Activated T-helper 1 cell treated with Interleukin-2 at 50 U/mL for 16 hours (primary cell): Measurements from ENCODE around the gene TMCC1.
"Not testable (repeated sequence)": the region's sequence is repeated elsewhere in the genome, so short reads cannot be mapped to it uniquely, and the experiment has no call there.

Experiments
- DNase-seq: peaks from one replicate; pipeline ENCODE4 v3.0.0-alpha.2; 2020; ENCODE audit warnings: low read depth

The TMCC1 gene

DNA sequence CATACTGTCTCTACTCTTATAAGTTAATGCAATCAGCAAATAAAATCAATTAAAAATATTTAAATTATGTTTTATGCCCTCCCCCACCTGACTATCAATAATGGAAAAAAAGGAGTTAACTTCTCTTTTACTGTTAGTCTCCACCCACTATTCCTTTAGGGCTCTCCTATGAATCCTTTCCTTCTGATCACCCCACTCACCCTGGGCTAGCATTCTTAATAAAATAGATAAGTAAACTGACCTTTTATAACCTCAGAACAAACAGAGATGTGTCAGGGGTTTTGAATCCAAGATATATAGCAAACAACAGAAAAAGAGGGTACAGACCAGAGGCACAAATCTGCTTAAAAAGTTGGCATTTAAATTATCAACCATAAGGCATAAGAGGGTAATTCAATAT, 171.0 kb downstream of the TMCC1 start:
- no peak for DNase-seq

DNA sequence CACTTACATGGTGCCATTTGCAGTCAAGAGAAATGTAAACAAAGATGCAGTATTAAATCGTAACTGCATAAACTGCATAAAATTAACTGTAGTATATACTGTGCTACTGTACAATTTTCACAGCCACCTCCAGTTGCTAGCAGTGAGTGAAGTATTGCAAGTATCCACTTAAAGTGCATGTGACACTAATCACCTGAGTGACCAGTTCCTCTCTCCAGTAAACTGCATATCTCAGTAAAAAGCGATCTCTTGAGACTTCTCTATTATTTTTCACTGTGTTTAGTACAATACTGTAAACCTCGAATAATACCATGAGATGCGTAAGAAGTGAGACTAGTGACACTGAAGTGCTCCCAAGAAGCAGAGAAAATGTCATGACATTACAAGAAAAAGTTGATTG, 175.3 kb downstream of the TMCC1 start:
- no peak for DNase-seq

DNA sequence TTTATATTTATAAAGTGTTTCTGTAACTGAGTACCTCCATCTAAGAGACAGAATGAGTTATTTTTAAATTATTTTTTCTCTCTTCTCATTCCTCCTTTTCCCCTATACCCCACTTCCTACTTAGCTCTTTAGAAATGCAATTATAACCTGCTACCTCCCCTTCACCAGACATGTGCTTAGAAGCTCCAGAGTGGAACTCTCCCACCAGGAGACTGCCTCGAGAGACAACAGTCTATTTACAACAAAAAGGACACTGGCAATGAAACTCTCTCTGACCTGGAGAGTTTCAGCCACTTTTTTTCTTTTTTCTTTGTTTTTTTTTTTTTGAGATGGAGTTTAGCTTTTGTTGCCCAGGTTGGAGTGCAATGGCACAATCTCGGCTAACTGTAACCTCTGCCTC, 177.7 kb downstream of the TMCC1 start:
- no peak for DNase-seq

DNA sequence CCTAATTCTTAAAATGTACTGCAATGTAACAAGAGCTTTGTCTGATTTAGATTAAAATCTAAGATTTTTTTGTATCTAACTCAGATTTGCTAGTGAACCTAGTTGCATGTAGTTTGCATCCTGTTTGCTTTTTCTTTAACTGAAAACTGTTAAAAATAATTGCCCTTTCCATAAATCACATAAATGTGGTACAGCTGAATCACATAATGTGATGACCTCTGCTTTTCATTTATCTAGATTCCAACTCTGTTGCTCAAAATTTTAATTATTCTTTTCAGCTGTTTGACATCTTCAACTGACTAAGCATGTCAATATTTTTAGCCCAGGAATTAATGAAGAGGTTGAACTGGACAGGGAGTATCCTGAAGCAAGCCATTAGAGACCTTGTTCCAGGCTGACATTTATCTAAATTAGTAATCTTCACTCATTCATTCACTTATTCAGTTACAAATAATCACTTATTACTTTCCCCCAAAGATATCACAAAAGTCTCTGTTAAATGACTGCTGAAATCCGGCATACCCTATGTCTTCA, 185.1 kb downstream of the TMCC1 start:
- no peak for DNase-seq

DNA sequence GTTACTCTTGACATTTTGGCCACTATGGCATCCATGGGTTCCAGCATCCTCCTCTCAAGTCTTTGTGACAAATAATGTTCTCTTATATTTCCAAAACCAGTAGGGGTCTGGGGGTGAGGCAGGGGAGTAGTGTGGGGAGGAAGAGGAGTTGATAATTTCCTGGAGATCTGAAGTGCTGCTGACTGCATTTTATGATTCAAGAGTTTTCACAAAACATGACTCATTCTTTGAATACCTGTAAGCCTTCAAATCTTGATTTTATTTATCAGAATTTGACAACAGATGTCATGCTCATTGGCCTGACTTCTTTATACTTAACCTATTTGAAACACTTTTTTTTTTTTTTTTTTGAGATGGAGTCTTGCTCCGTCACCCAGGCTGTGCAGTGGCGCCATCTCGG, 188.2 kb downstream of the TMCC1 start:
- no peak for DNase-seq

DNA sequence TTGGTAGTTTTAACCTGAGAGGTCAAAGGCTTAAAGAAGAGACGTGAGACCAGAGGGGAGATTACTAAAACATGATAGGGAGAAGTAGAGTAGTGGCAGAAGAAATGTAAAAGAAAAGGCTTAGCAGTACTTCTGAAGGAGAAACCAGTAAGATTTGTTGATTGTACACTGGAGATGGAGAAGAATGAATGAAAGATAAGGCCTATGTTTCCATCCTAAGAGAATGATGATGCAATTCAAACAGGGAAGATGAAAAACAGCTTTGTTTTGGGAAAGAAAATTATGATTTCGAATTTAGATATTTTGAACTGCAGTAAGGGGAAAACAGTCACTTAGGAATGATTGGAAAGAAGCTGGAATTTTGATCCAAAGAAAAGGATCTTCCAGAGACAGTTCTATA, 189.6 kb downstream of the TMCC1 start:
- no peak for DNase-seq

DNA sequence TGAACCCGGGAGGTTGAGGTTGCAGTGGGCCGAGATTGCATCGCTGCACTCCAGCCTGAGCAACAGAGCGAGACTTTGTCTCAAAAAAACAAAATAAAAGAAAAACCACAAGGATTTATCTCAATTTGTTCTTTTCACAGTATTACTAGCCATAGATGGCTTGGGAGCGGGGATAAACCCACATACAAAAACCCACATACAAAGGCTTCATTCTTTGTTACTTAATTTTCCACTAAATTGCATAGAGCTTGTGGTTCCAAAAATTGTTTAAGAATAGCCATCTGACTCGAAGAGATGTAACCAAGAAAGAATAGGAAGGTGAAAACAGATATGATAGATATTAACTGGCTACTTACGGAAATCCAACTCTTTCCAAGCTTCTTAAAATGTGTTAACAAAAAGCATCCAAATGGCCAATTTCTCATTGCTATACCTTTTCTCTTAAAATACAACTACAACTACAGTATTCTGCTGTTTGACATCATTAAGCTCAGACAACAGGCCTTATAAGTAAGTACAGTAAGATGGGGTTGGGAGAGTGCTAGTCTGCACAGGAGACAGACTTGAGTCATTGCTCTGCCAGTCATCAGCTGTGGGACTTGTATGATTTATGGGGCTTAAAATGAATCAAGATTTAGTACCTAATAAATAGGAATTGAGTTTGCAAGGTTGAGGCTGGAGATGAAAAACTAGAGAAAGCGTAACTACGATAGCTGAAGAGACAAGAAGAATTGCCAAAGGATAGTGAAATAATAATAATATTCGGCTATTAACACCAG, 190.4 kb downstream of the TMCC1 start:
- no peak for DNase-seq

DNA sequence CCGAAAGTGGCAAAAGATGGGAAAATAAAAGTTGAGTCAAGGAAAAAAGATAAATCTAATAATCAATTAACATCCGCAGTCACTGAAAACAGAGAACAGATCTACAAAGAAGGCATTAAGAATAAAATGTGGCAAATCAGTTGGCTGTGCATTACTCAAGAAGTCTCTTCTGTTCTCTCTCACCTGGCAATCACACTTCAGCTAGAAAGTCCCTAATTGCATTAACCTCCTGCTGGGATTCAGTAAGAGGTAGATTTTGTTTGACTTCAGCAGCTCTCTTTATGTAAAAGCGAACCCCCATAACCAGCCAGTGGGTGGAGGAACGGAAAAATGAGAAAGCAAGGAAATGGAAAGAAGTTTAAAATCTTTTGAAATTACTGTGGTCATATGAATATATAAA, 192.3 kb downstream of the TMCC1 start:
- no peak for DNase-seq

DNA sequence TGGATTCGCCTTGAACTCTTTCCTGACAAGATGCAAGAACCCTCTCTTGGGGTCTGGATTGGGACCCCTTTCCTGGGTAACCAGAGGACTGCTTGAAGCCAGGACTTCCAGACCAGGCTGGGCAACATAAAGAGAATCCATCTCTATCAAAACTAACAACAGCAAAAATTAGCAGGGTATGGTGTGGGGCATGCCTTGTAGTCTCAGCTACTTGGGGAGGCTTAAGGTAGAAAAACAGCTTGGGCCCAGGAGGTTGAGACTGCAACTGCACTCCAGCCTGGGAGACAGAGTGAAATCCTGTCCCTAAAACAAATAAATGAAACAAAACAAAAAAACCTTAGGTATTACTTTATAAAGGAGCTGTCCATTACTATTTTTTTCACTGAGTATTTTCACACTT, 193.9 kb downstream of the TMCC1 start:
- no peak for DNase-seq

DNA sequence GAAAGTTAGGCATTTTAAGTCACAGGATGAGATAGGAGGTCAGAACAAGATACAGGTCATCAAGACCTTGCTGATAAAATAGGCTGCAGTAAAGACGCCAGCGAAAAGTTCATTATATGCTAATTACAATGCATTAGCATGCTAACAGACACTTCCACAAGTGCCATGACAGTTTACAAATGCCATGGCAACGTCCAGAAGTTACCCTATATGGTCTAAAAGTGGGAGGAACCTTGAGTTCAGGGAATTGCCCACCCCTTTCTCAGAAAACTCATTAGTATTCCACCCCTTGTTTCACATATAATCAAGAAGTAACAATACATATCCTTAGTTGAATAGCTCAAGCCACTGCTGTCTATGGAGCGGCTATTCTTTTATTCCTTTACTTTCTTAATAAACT, 194.3 kb downstream of the TMCC1 start:
- no peak for DNase-seq

DNA sequence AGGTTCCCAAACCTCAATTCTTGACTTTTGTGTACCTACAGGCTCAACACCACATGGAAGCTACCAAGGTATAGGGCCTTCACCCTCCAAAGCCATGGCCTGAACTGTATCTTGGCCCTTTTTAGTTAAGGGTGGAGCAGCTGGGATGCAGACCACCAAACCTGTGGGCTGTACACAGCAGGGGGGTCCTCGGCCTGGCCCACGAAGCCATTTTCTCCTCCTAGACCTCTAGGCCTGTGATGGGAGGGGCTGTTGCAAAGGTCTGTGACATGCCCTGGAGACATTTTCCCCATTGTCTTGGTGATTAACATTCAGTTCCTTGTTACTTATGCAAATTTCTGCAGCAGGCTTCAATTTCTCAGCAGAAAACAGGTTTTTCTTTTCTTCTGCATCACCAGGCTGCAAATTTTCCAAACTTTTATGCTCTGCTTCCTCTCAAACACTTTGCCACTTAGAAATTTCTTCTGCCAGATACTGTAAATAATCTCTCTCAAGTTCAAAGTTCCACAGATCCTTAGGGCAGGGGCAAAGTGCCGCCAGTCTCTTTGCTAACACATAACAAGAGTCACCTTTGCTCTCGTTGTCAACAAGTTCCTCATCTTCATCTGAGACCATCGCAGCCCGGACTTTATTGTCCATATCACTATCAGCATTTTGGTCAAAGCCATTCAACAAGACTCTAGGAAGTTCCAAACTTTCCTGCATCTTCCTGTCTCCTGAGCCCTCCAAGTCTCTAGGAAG, 196.1 kb downstream of the TMCC1 start:
- DNase-seq: no peak

DNA sequence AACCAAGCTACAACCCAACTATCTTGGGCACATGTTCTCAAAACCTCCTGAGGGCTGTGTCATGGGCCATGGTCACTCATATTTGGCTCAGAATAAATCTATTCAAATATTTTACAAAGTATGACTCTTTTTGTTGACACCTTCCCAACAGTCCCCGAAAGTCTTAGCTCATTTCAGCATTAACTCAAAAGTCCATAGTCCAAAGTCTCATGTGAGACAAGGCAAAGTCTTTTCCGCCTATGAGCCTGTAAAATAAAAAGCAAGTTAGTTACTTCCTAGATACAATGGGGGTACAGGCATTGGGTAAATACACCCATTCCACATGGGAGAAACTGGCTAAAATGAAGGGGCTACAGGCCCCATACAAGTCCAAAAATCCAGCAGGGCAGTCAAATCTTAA, 197.1 kb downstream of the TMCC1 start:
- not testable (repeated sequence) for DNase-seq

DNA sequence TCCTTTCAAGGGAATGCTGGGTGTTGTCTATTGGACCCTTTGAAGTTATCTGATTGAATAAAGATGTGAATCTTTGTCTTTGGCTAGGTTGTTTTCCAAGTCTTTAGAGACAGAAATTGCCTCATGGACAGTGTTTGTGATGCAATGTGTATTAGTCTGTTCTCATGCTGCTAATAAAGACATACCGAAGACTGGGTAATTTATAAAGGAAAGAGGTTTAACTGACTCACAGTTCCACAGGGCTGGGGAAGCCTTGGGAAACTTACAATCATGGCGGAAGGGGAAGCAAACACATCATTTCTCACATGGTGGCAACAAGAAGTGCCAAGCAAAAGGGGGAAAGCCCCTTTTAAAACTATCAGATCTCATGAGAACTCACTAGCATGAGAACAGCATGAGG, 198.3 kb downstream of the TMCC1 start:
- no peak for DNase-seq

DNA sequence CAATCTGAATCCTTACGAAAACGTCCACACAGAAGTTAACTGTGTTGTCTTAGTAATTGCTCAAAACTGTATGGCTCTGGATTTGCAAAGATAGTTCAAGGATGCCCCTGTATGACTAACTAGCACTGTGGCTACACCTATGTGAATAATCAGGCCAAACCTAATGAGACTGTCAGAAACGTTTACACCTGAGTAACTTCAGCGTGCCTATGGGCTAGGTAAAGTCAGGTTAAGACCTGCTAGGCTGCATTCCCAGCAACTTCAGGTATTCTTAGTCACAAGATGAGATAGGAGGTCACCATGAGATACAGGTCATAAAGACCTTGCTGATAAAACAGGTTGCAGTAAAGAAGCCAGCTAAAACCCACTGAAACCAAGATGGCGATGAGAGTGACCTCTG, 199.3 kb downstream of the TMCC1 start:
- DNase-seq: no peak

DNA sequence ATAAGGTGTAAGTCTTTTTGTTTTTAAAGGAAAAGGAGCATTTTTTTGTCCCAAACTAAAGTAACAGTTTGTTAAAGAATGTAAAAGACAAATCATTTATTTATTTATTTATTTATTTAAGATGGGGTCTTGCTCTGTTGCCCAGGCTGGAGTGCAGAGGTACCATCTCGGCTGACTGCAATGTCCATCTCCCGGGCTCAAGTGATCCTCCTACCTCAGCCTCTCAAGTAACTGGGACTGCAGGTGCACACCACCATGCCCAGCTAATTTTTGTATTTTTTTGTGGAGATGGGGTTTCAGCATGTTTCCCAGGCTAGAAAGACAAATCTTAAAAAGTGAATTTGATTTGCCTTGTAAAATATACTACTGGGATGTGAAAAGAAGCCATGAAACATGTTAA, 200.8 kb downstream of the TMCC1 start:
- DNase-seq: no peak

DNA sequence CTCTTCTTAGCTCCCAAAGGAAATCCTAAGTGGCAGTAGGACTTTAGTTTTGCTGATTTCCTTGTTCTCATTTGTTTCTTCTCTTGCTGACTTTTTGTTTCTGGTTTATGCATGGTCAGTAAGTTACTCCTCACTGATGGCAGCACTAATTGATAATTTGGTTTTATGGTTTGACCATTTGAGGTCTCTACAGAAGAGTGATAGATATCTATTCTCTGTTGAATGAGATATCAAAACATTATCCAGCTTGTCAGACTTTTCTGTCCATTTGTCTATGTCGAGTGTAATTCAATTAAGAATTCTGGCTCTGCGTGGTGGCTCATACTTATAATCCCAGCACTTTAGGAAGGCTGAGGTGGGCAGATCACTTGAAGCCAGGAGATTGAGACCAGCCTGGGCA, 202.5 kb downstream of the TMCC1 start:
- no peak for DNase-seq

DNA sequence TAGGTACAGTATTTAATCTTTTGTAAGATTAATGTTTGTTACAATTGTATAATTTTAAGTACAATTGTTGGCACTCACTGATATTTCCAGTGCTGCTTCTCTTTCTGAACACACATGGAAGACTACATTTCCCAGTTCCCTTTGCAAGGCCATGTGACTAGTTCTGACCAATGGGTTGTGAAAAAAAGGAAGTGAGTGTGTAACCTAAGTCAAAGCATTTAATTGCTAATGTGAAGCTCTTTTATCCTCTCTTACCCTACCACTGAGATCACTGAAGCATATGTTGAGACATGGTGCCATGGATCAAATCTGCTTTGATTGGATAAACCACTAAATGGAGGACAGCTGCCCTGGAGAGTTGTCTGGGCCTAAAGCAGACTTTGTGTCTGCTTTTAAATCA, 203.1 kb downstream of the TMCC1 start:
- DNase-seq: no peak

DNA sequence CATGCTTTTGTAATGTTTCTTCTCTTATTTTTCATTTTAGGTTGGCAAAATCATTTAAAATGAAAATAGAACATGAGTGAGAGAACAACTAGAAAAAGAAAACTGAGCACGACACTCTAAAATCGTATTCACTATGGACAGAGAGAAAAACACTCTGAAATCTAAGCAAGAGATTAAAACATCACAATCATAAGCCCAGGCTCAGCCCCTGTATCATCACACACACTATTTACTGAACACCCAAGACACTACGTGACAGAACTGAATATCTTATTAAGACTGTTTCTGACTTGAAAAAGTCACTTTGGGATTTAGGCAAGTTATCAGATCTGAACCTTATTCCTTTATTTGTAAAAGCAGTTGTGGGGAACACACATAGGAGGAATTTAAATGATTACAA, 204.5 kb downstream of the TMCC1 start:
- no peak for DNase-seq

DNA sequence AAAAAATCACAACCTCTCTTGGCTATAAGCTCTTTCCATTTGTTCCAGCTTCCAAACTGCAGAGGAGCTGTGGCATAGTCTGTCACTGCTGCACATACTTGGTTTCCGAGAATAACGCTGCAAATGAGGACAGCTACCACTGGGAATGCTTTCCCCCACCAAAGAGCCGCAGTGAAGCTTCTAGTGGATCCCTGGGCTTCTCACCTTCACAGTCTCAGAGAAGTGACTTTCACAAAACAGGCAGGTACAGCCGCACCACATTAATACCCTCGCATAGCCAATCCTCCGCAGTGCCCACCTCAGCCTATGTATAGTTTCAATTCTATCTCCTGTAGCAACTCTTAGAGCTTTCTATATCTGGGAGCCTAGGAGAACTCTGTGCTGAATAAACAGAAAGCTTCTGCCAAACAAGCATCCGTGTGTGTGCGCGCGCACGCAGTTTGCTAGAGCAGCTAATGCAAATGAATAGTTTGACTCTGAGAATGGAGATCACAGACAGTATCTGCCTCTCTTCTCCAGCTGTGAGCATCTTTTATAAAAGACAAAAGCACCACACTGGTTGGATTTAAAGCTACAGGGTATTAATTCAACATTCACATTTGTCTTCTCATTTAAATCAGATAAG, 205.1 kb downstream of the TMCC1 start:
- no peak for DNase-seq

DNA sequence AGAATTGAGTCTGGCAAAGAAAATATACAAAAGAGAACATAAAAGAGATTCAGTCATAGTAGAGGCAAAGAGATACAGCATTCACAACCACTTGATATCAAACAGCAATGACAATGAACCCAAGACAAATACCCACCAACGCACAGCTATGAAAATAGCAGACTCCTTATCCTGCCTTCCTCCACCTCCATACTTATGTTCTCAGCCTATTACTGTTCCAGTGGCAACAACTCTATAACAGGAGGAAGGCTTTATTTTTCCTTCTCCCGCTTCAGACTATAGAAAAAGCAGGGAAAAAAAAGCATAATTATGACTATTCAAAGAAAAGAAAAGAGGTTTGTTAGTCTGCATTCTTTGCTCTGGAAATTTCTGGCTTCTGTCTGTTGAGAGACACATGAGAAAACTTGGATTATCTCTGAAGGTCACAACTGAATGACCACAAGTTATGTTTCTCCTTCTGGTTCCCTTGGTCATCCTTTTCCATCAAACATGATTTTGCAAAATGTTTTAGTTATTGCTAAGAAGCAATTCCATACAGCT, 205.9 kb downstream of the TMCC1 start:
- no peak for DNase-seq

DNA sequence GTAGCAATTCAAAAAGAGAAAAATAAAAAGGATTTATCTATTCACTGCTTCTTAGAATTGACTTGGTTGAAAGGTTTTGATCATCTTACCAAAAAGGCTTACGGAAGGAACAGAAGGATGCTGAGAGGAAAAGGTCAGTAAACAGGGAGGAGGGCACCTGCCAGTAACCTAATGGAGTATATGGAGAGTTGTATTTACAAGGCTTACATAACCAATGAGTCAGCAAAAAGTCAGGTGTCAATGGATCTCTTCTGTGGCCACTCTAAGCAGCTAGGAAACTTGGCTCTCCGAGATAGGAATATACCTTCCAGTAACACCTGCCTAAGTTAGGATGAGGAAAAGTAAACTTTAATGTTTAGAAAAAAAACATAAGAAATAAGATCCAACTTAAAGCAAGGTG, 206.6 kb downstream of the TMCC1 start:
- DNase-seq: no peak

DNA sequence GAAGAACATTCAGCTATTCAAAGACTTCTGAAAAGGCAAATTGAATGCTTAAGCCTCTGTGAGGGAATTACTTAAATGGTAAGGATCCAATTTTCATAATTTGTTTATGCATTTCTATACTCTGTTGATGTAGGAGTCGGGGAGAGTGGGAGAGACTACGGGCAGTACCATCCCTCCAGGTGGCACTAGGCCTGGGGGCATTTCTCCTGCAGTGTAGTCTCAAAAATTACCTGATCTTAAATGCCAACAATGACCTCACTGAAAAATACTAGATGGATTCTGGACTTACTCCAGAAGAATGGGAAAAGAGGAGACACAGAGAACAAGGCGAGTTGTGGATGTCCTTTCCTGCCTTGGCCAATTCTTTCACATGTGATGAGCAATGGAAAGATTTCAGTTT, 209.2 kb downstream of the TMCC1 start:
- no peak for DNase-seq

DNA sequence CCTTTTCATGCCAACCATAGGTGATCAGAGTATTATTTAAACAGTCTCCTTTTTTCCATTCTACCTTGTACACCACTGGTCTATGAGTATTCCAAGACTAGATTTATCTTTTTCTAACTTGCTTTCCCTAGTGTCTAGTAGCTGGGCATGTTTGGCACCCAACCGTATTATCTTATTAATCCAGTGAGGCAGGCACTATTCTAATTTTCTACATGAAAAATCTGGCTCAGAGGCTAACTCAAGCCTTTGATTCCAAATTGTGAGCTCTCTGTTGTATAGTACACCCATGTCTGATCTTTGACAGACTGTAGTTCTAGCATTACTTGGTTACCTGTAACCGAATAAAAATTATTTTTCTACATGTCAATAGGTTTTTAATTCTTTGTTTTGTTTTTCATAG, 210.3 kb downstream of the TMCC1 start:
- DNase-seq: no peak
